LNCaP clone FGC (cell line): ENCODE measurements around the gene DFFB.

Experiments
- DNase-seq: peaks from one replicate; pipeline ENCODE4 v3.0.0-alpha.2; 2011; ENCODE audit warnings: low read depth
- H3K4me3 ChIP-seq: 2 replicates; pipeline ENCODE4 v1.5.1; 2011; ENCODE audit warnings: mild to moderate bottlenecking, low read depth, low read length, control low read depth
- TF ChIP-seq, protein P1 (sequence below): IDR thresholded peaks from 2 replicates; pipeline ENCODE4 v1.5.1; 2012; ENCODE audit warnings: mild to moderate bottlenecking; ENCODE audit not compliant: control insufficient read depth, insufficient read depth; ENCODE audit errors: extremely low read depth

DFFB gene

DNA sequence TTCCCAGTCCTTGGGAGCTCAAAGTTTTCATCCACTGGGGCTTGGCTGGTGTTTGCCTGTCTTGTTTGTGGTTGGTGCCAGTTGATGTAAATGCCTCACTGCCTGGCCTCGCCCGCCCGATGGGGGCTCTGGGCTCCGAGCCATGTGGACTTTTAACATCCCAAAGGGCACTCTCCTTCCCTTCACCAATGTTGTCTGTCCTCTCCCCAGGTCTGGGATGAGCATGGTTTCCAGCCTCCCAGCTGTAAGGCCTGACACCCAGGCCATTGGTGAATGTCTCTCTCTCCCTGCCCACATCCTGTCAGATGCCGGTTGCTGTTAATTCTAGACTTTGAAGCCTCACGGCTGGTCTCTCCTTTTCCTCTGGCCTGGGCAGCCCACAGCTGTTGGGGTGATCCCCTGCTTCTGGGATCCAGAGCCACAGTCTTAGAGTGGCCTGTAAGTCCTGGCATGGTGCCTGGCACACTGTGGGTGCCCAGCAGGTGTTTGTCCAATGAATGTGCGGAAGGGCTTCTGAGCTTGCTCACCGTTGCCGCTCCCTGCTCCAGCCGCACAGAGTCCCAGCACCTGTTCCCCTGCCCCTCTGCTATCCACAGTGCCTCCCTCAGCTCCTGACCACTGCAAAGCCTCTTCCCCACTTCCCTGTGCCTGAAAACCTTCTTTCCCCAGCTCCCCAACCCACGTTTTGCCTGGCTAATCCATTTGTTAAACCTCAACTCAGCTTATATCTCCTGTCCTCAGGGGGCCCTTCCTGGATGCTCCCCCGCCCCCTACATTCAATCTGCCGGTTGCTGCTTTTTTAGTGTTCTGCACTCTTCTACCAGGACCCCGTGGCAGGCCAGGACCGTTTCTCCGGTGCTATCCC lies 46.1 kb downstream of the DFFB start:
- no peak for DNase-seq
- TF ChIP-seq, protein P1, sequence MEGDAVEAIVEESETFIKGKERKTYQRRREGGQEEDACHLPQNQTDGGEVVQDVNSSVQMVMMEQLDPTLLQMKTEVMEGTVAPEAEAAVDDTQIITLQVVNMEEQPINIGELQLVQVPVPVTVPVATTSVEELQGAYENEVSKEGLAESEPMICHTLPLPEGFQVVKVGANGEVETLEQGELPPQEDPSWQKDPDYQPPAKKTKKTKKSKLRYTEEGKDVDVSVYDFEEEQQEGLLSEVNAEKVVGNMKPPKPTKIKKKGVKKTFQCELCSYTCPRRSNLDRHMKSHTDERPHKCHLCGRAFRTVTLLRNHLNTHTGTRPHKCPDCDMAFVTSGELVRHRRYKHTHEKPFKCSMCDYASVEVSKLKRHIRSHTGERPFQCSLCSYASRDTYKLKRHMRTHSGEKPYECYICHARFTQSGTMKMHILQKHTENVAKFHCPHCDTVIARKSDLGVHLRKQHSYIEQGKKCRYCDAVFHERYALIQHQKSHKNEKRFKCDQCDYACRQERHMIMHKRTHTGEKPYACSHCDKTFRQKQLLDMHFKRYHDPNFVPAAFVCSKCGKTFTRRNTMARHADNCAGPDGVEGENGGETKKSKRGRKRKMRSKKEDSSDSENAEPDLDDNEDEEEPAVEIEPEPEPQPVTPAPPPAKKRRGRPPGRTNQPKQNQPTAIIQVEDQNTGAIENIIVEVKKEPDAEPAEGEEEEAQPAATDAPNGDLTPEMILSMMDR = no peak
- no peak overlapping the region for H3K4me3 ChIP-seq

DNA sequence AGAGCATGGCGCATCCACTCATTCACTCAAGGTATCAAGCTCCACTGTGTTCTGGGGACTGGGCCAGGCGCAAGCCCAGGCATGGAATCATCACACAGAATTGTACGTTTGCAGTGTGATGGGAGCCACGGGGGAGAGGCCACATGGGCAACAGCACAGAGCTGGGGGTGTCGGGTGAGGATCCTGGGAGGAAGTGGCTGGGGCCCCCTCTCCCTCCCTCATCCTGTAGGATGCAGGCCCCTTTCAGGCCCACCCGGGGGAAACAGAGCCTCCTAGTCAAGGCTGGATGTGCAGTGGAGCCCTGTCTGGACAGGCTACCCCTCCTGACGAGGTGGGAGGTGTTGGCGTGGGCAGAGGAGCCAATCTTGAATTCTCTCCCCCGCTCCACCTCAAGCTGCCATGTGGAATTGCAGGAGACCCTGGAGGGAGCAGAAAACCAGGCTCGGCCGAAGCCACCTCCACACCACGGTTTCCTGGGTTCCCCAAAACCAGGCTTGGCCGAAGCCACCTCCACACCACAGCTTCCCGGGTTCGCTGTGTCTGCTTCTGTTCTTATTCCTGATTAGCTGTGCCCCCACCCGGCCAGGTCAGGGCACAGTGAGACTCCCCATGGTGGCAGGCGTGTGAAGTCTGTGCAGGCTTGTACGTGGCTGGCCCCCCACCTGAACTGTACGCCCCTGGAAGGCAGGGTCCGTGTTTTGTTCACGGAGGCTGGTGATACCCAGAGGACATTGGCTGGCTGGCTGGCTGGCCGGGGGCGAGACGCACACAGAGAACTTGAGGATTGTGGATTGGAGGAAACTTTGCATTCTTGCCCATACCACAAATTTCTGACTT lies 46.9 kb downstream of the DFFB start:
- TF ChIP-seq, protein P1 = no peak
- DNase-seq = no peak
- H3K4me3 ChIP-seq = no peak overlapping the region

DNA sequence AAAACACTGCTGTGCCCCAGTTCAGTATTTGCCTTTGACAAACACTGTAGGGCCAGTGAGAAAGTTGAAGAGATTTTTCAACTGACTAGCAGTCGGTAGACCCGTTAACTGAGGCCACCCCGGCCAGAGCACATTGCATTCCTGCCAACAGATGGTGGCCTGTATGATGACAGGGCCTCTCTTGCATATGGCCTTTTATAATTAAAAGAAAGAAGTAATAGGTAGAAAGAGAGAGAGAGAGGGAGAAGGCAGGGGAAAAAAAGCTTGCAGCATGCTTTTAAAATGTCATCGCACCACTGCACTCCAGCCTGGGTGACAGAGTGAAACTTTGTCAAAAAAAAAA lies 47.5 kb downstream of the DFFB start:
- DNase-seq = no peak
- TF ChIP-seq, protein P1 = no peak
- no peak overlapping the region for H3K4me3 ChIP-seq

DNA sequence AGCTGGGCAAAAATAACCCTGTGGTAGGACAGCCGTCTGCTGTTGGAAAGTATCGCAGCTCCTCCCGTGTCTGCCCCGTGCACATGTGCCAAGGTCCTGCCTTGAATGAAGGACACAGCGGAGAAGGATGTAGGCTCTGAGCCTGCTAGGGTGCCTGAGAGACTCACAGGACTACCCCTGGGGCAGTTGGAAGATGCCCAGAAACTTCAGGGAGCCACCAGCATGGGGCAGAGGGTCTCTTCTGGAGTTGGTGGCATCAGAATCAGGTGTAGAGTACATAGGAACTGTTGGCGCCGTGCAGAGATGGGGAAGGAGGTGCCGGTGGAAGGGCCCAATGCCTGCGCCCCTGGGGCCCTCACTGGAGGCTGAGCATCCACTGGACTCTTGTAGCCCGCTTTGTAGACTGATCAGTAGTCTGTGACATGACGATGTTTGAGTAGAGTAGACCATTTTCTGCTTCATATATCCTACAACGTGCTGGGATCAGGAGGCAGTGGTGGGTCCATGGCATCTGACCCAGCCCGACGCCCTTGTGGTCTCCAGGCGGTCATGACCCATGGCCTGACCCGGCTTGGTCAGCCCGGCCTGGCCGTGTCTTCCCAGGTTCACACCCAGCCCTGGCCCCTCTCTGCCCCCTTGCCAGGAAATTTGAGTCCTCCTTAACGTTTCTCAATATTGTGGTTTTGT lies 48.1 kb downstream of the DFFB start:
- no peak overlapping the region for H3K4me3 ChIP-seq
- TF ChIP-seq, protein P1 = no peak
- no peak for DNase-seq

DNA sequence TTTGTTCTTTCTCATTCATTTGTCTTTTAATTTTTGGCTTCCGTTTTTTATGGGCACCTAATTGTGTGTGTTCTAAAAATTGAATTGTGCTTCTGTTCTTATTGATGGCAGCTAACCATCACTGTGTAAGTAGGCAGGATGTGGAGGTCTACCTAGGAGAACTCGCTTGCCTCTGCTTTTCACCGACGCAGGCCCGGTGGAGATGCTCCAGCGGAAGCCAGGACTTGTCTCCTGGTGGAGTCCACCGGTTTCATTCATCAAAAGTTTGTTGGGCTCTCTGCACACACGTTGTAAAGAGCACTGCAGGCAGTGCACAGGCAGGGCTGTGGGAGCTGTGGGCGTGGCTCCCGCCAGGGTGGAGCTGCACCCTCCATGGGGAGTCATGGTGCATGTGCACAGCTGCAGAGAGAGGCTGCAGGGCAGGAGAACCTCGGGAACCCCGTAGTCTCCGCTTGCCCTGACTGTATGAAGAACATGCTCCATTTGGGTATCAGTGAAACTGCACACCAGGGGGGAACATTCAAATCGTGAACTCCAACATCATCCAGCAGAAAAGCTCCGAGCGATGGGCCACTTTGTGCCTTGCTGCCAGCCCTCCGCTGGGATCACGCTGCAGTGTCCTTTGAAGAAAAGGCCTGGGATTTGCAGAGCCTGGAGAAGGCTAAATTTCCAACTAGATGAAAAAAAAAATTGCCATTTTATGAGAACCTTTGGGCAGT lies 48.8 kb downstream of the DFFB start:
- no peak for DNase-seq
- TF ChIP-seq, protein P1 = no peak
- H3K4me3 ChIP-seq = no peak overlapping the region

DNA sequence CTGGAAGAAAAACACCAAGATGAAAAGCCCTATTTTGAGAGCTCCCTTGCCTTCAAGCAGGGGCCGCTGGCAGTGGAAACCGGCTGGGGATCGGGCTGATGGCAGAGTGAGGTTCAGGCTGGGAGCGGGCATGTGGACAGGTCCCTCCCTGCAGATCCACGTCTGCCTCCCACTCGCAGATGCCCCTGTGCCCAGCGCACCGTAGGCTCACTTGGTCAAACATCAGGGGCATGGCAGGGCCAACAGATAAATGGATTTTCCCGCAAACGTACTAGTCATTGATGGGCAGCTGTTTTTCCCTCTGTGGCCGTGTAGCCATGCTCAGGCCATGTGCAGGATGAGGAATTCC lies 49.4 kb downstream of the DFFB start:
- DNase-seq = no peak
- TF ChIP-seq, protein P1 = no peak
- no peak overlapping the region for H3K4me3 ChIP-seq
